ENCODE results near the gene NRL. TPM values are rescaled to one million over a fixed set of nuclear protein-coding genes. Genes with fewer than 3 reads are reported as not detected.

The NRL gene
- total and polyA plus RNA-seq, 9 of the 15 experiments (the other 6 are each of a cell fraction or from before 2014, with no cell fraction given), result 0.07 to 2.7 (median 1.4) TPM; not detected in 1

- TF ChIP-seq TEAD4 (IDR thresholded peaks at IDR 0.05; ENCODE audit: low read length) (0 out of 2 replicates have a peak, but pooled peaks have one; percentile 5), TEAD4 (CRISPR knock-in tag; IDR thresholded peaks at IDR 0.05; ENCODE audit: borderline replicate concordance) (no peak), TCF7 (IDR thresholded peaks at IDR 0.05; ENCODE audit: borderline replicate concordance) (no peak), RFX1 (IDR thresholded peaks at IDR 0.05) (no peak), ZNF589 (CRISPR knock-in tag; IDR thresholded peaks at IDR 0.05; ENCODE audit: low read depth) (no peak), TAF9B (IDR thresholded peaks at IDR 0.05; ENCODE audit: partially characterized antibody) (peak; percentile 5), MTA2 (IDR thresholded peaks at IDR 0.05; ENCODE audit: low read depth) (no peak), SIX5 (IDR thresholded peaks at IDR 0.05; ENCODE audit: borderline replicate concordance in 1 of 2, insufficient read depth in 1 of 2, low read depth in 1 of 2, low read length in 2 of 2) (no peak), SMAD2 (IDR thresholded peaks at IDR 0.05; ENCODE audit: low read depth, low read length) (no peak), HNRNPUL1 (IDR thresholded peaks at IDR 0.05; ENCODE audit: low read length) (no peak), FOXP1 (CRISPR knock-in tag; IDR thresholded peaks at IDR 0.05) (peak; percentile 86; the same call in 1 of the 2 replicates), NFYB (IDR thresholded peaks at IDR 0.05; ENCODE audit: extremely low read depth, insufficient read length) (peak; percentile 97), ZNF146 (CRISPR knock-in tag; IDR thresholded peaks at IDR 0.05; ENCODE audit: unreplicated experiment) (no peak), RBBP5 (IDR thresholded peaks at IDR 0.05; ENCODE audit: borderline replicate concordance, insufficient read depth, low read length, poor library complexity, severe bottlenecking) (peak; percentile 61), KLF10 (CRISPR knock-in tag; IDR thresholded peaks at IDR 0.05) (no peak), TAF7 (tag; IDR thresholded peaks at IDR 0.05) (no peak), ZNF431 (CRISPR knock-in tag; IDR thresholded peaks at IDR 0.05) (no peak), HLTF (IDR thresholded peaks at IDR 0.05) (no peak), ASH1L (IDR thresholded peaks at IDR 0.05; ENCODE audit: borderline replicate concordance, low read depth, partially characterized antibody) (peak; percentile 98), NR3C1 (CRISPR knock-in tag; IDR thresholded peaks at IDR 0.05) (no peak), FIP1L1 (IDR thresholded peaks at IDR 0.05; ENCODE audit: low read depth, low read length, poor library complexity, severe bottlenecking) (no peak), RB1 (IDR thresholded peaks at IDR 0.05; ENCODE audit: low read depth) (peak; percentile 79)
- TF ChIP-seq, protein P1, sequence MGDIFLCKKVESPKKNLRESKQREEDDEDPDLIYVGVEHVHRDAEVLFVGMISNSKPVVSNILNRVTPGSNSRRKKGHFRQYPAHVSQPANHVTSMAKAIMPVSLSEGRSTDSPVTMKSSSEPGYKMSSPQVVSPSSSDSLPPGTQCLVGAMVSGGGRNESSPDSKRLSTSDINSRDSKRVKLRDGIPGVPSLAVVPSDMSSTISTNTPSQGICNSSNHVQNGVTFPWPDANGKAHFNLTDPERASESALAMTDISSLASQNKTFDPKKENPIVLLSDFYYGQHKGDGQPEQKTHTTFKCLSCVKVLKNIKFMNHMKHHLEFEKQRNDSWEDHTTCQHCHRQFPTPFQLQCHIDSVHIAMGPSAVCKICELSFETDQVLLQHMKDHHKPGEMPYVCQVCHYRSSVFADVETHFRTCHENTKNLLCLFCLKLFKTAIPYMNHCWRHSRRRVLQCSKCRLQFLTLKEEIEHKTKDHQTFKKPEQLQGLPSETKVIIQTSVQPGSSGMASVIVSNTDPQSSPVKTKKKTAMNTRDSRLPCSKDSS (IDR thresholded peaks at IDR 0.05; ENCODE audit: low read depth, partially characterized antibody), result no peak
- TF ChIP-seq, protein P2, sequence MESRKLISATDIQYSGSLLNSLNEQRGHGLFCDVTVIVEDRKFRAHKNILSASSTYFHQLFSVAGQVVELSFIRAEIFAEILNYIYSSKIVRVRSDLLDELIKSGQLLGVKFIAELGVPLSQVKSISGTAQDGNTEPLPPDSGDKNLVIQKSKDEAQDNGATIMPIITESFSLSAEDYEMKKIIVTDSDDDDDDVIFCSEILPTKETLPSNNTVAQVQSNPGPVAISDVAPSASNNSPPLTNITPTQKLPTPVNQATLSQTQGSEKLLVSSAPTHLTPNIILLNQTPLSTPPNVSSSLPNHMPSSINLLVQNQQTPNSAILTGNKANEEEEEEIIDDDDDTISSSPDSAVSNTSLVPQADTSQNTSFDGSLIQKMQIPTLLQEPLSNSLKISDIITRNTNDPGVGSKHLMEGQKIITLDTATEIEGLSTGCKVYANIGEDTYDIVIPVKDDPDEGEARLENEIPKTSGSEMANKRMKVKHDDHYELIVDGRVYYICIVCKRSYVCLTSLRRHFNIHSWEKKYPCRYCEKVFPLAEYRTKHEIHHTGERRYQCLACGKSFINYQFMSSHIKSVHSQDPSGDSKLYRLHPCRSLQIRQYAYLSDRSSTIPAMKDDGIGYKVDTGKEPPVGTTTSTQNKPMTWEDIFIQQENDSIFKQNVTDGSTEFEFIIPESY (CRISPR knock-in tag; IDR thresholded peaks at IDR 0.05), result no peak
These were observed at the start of gene NRL, which contains the start of gene DCAF11 (continued) for GRCh38 chr14:24114532-24115421.
